HUES64 (cell line): Measurements from ENCODE around the gene RBM20.

Source experiments
- H3K27ac ChIP-seq: 2 replicates; pipeline ENCODE4 v1.7.0; 2013; ENCODE audit warnings: low read depth, low read length, inconsistent platforms
- H3K27me3 ChIP-seq: 2 replicates; pipeline ENCODE4 v1.6.1; 2013; ENCODE audit warnings: mild to moderate bottlenecking, low read length; ENCODE audit not compliant: insufficient read depth
- H3K36me3 ChIP-seq: 2 replicates; pipeline ENCODE4 v1.6.1; 2013; ENCODE audit warnings: mild to moderate bottlenecking, low read length; ENCODE audit not compliant: insufficient read depth
- H3K4me1 ChIP-seq: 2 replicates; pipeline ENCODE4 v1.6.1; 2013; ENCODE audit warnings: mild to moderate bottlenecking, low read length, moderate library complexity; ENCODE audit not compliant: insufficient read depth
- H3K4me3 ChIP-seq: 2 replicates; pipeline ENCODE4 v1.5.1; 2013; ENCODE audit warnings: mild to moderate bottlenecking, low read length, moderate library complexity
- H3K9ac ChIP-seq: 2 replicates; pipeline ENCODE4 v1.6.1; 2013; ENCODE audit warnings: mild to moderate bottlenecking, low read depth, low read length
- H3K9me3 ChIP-seq: 2 replicates; pipeline ENCODE4 v1.6.1; 2013; ENCODE audit warnings: low read depth, low read length; ENCODE audit not compliant: insufficient read depth
- WGBS: fragments of 150-250, 120-280 bp; methylation state at CpG from one replicate; pipeline ENCODE4 v1.1.7; 2013; ENCODE audit warnings: missing lambda C conversion rate; 5-methylcytosine and 5-hydroxymethylcytosine counted together

RBM20 gene

GRCh38 chr10:110794808-110795207 is 150.7 kb downstream of the RBM20 start:
- no peaks in the 10 kb centered on the region for H3K9me3 ChIP-seq
- H3K27me3 ChIP-seq: no peaks in the 10 kb centered on the region
- H3K27ac ChIP-seq: no peak overlapping the region
- H3K9ac ChIP-seq: no peak overlapping the region
- H3K4me1 ChIP-seq: peaks cover 6% of the 10 kb centered on the region; the same call in 1 of the 2 replicates
- H3K4me3 ChIP-seq: no peak overlapping the region
- no peaks in the 10 kb centered on the region for H3K36me3 ChIP-seq
- 86% methylated on average over 4 of the region's 4 CpGs for WGBS

- no peaks in the 10 kb centered on the region for H3K27me3 ChIP-seq
- H3K9me3 ChIP-seq: no peaks in the 10 kb centered on the region
- H3K27ac ChIP-seq: no peak overlapping the region
- H3K9ac ChIP-seq: no peak overlapping the region
- no peaks in the 10 kb centered on the region for H3K36me3 ChIP-seq
- WGBS: 92% methylated on average over 10 of the region's 10 CpGs
- H3K4me1 ChIP-seq: peaks cover 6% of the 10 kb centered on the region; the same call in 1 of the 2 replicates
- H3K4me3 ChIP-seq: no peak overlapping the region
Observed at GRCh38 chr10:110797416-110797815, 153.3 kb downstream of the RBM20 start.

GRCh38 chr10:110798340-110798739 is 154.2 kb downstream of the RBM20 start:
- Histone ChIP-seq H3K4me3 (no peak overlapping the region), H3K27me3 (no peaks in the 10 kb centered on the region), H3K27ac (no peak overlapping the region), H3K4me1 (peaks cover 6% of the 10 kb centered on the region; the same call in 1 of the 2 replicates), H3K36me3 (no peaks in the 10 kb centered on the region), H3K9me3 (no peaks in the 10 kb centered on the region), H3K9ac (no peak overlapping the region)
- 94% methylated on average over 2 of the region's 2 CpGs for WGBS

GRCh38 chr10:110802090-110802489 is 158.0 kb downstream of the RBM20 start:
- Histone ChIP-seq H3K4me3 (no peak overlapping the region), H3K27me3 (no peaks in the 10 kb centered on the region), H3K9ac (no peak overlapping the region), H3K27ac (no peak overlapping the region), H3K9me3 (no peaks in the 10 kb centered on the region), H3K36me3 (no peaks in the 10 kb centered on the region), H3K4me1 (no peaks in the 10 kb centered on the region)
- WGBS: no CpG with 5 or more reads among the region's 1 CpG

- Histone ChIP-seq H3K36me3 (no peaks in the 10 kb centered on the region), H3K4me3 (no peak overlapping the region), H3K27ac (no peak overlapping the region), H3K9me3 (no peaks in the 10 kb centered on the region), H3K9ac (no peak overlapping the region), H3K27me3 (no peaks in the 10 kb centered on the region), H3K4me1 (no peaks in the 10 kb centered on the region)
- 81% methylated on average over 4 of the region's 7 CpGs for WGBS
Observed at GRCh38 chr10:110802551-110803238, 158.6 kb downstream of the RBM20 start.

GRCh38 chr10:110803239-110803749 is 159.2 kb downstream of the RBM20 start:
- H3K4me3 ChIP-seq: no peak overlapping the region

GRCh38 chr10:110803830-110804338 is 159.7 kb downstream of the RBM20 start:
- no peak overlapping the region for H3K4me3 ChIP-seq
- H3K36me3 ChIP-seq: no peaks in the 10 kb centered on the region
- WGBS: 51% methylated on average over 6 of the region's 6 CpGs
- no peaks in the 10 kb centered on the region for H3K27me3 ChIP-seq
- H3K4me1 ChIP-seq: no peaks in the 10 kb centered on the region
- no peak overlapping the region for H3K9ac ChIP-seq
- H3K9me3 ChIP-seq: no peaks in the 10 kb centered on the region
- no peak overlapping the region for H3K27ac ChIP-seq

More at GRCh38 chr10:110803239-110803749, 159.2 kb downstream of the RBM20 start:
- WGBS: 97% methylated on average over 5 of the region's 6 CpGs
- Histone ChIP-seq H3K27me3 (no peaks in the 10 kb centered on the region), H3K9ac (no peak overlapping the region), H3K36me3 (no peaks in the 10 kb centered on the region), H3K9me3 (no peaks in the 10 kb centered on the region), H3K27ac (no peak overlapping the region), H3K4me1 (no peaks in the 10 kb centered on the region)

GRCh38 chr10:110804376-110804775 is 160.2 kb downstream of the RBM20 start:
- Histone ChIP-seq H3K9me3 (no peaks in the 10 kb centered on the region), H3K9ac (no peak overlapping the region), H3K36me3 (no peaks in the 10 kb centered on the region), H3K27ac (no peak overlapping the region), H3K27me3 (no peaks in the 10 kb centered on the region), H3K4me3 (no peak overlapping the region), H3K4me1 (no peaks in the 10 kb centered on the region)
- 95% methylated on average over 1 of the region's 1 CpG for WGBS

GRCh38 chr10:110805292-110805691 is 161.2 kb downstream of the RBM20 start:
- Histone ChIP-seq H3K9me3 (no peaks in the 10 kb centered on the region), H3K9ac (no peak overlapping the region), H3K27ac (no peak overlapping the region), H3K36me3 (no peaks in the 10 kb centered on the region), H3K4me3 (no peak overlapping the region), H3K27me3 (no peaks in the 10 kb centered on the region), H3K4me1 (no peaks in the 10 kb centered on the region)
- 93% methylated on average over 5 of the region's 5 CpGs for WGBS

- Histone ChIP-seq H3K4me1 (no peaks in the 10 kb centered on the region), H3K36me3 (no peaks in the 10 kb centered on the region), H3K27me3 (no peaks in the 10 kb centered on the region), H3K4me3 (no peak overlapping the region), H3K9me3 (no peaks in the 10 kb centered on the region), H3K9ac (no peak overlapping the region), H3K27ac (no peak overlapping the region)
- whole genome bisulfite sequencing: 92% methylated on average over 3 of the region's 4 CpGs
Observed at GRCh38 chr10:110806335-110806734, 162.2 kb downstream of the RBM20 start.

- H3K9me3 ChIP-seq: no peaks in the 10 kb centered on the region
- H3K9ac ChIP-seq: no peak overlapping the region
- no peak overlapping the region for H3K27ac ChIP-seq
- H3K4me1 ChIP-seq: no peaks in the 10 kb centered on the region
- H3K4me3 ChIP-seq: no peak overlapping the region
- H3K36me3 ChIP-seq: no peaks in the 10 kb centered on the region
- 85% methylated on average over 3 of the region's 3 CpGs for WGBS
- H3K27me3 ChIP-seq: no peaks in the 10 kb centered on the region
Observed at GRCh38 chr10:110808123-110808522, 164.0 kb downstream of the RBM20 start.
